Heart left ventricle (tissue), 13 donors: ENCODE results near the gene HTD2.

Experiments used
- POLR2A ChIP-seq, 2 donors: fragments of 450-650 bp; IDR thresholded peaks; one replicate each; pipeline ENCODE4 v1.6.1; 2017; ENCODE audit warnings: antibody characterized with exemption in 2 of 2, mild to moderate bottlenecking in 2 of 2, moderate library complexity in 2 of 2
- TF ChIP-seq, protein P1 (sequence below), 12 donors: fragments of 200-600 bp; sonication (generic) in 4 of 12; IDR thresholded peaks; one replicate each; pipeline versions ENCODE4 v1.5.0 to v1.8.0; 2018 to 2022; ENCODE audit warnings: antibody characterized with exemption in 12 of 12, mild to moderate bottlenecking in 5 of 12
- donor health status: ischemic (EF 13 %, LVEDD 7.1; RV severe dilation, severe dysfunction).
- donor health status: DM: no; HTN: yes; CAD: no.
- donor health status: DM: no; HTN: no; CAD: no.
- donor health status: ischemic (EF 25% LVEDD 6.9; RV normal size, moderate dysfunction).
- donor health status: ischemic (EF 25% LVEDD 5.7; RV mildly dilated, moderate dysfunction).
- donor health status: ischemic (EF 35%, LVEDD 5.7; RV mildly dilated, moderate dysfunction).
- donor health status: nonischemic (EF 11% LVEDD 7.7; RV severe dilation, severe dysfunction).
- donor health status: DM: yes; HTN: yes; CAD: no.
- donor health status: PGD.
- donor health status: ischemic (EF 29% LVEDD 5.4; RV normal size, mild dysfunction).
- donor health status: nonischemic (EF 23%, LVEDD 6.1; RV moderate dilation, normal function).

DNA sequence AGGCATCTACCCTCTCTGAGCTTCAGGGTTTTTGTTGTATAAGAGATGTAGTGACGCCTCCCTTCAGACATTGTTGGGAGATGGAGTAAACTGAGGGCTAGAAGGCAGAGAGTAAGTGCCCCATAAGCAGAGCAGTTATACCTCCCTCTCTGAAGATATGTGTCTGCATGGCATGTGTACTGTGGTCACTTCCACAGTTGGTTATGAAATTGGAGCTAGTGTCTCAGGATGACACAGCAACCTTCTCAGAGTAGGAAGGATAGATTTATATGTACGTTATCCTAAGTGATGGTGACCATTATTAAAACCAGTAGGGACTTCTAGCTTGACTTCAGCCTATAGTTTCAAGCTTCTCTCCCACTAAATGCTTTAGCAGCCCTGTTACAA, 44.3 kb downstream of the HTD2 start:
- TF ChIP-seq POLR2A (IDR thresholded peaks at IDR 0.05), result no peak
- TF ChIP-seq, protein P1, sequence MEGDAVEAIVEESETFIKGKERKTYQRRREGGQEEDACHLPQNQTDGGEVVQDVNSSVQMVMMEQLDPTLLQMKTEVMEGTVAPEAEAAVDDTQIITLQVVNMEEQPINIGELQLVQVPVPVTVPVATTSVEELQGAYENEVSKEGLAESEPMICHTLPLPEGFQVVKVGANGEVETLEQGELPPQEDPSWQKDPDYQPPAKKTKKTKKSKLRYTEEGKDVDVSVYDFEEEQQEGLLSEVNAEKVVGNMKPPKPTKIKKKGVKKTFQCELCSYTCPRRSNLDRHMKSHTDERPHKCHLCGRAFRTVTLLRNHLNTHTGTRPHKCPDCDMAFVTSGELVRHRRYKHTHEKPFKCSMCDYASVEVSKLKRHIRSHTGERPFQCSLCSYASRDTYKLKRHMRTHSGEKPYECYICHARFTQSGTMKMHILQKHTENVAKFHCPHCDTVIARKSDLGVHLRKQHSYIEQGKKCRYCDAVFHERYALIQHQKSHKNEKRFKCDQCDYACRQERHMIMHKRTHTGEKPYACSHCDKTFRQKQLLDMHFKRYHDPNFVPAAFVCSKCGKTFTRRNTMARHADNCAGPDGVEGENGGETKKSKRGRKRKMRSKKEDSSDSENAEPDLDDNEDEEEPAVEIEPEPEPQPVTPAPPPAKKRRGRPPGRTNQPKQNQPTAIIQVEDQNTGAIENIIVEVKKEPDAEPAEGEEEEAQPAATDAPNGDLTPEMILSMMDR (IDR thresholded peaks at IDR 0.05), result no peak
